Measurements from ENCODE around the gene CFAP97D2.
"Not testable (repeated sequence)": the region's sequence is repeated elsewhere in the genome, so short reads cannot be mapped to it uniquely, and the experiment has no call there.

CFAP97D2 gene

DNA sequence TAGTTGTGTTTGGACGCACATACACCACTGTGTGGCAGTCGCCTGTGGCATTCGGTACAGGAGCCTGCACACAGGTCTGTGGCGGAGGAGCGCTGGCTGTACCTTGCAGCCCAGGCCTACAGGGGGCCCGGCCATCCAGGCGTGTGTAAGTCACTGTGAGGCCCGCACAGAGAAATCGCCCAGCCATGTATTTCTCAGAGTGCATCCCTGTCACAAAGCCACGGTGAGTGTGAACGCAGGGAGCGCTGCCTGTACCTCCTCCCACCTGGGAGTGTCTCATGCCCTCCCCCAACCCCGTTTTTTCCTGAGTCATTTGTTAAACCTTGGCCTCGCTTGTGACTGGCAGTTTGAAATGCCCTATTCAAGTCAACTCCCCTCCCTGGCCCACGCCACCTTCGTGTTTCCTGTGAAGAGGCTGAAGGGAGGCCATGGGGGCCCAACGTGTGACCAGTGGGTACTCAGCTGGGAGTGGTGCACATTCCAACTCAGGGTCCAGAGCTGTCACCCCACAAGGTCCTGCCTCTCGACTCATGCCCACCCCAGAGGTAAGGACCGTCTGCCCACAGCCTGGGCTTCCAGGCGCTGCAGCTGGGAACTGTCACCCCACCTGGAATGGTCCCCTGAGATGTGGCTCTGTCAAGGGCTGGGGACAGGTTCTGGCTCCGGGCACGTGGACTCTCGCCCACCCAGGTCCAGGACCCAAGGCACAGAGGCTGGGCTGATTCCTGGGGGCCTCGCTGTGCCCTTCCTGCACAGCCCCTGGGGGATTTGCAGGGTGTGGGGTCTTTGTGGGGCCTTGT lies 35.1 kb upstream of the CFAP97D2 start:
- DNase-seq = no peak

DNA sequence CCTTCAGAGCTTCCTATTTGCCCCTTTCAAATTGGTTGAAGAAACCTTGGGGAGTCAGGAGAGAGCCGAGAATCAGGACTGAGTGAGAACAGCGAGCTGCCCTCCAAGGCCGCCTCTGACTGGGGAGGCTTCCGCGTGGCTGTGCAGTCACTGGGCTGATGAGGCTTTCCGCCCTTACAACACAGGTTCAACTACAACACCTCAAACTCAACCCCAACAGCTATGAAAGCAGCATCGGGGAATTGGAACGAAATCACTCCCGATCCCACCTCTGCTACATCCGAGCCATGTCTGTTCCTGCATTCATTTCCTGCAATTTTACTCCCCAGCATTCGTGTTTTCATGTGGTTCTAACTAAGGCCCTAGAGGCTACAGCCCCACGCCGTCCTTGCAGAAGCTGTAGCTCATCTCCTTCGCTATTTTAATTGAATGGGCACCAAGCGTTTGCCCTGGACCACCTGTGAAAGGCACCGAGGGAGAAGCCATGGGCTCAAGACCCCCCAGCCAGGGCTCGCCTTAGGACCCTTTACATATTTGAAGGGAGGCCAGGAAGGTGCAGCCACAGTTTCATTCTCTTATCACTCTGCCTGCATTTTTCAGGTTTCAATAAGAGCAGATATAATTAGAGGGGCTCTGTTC lies 34.3 kb upstream of the CFAP97D2 start:
- no peak for DNase-seq

DNA sequence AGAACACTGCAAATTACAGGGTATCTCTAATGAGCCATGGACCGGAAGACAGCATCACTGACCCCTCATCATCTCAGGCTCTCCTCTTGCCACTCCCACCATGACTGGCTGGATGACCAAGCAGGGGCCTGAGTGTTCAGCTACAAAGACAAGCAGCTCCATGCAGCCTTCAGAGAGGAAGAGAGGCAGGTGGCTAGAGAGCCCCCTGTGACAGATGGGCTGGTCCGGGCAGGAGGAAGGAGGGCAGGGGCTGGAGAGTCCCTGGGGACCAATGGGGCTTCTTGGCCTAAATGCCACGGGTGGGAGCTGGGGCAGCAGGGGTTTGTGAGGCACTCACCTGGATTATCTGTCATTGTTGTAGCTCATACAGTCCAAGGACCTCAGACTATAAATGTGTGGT lies 33.8 kb upstream of the CFAP97D2 start:
- DNase-seq = no peak

DNA sequence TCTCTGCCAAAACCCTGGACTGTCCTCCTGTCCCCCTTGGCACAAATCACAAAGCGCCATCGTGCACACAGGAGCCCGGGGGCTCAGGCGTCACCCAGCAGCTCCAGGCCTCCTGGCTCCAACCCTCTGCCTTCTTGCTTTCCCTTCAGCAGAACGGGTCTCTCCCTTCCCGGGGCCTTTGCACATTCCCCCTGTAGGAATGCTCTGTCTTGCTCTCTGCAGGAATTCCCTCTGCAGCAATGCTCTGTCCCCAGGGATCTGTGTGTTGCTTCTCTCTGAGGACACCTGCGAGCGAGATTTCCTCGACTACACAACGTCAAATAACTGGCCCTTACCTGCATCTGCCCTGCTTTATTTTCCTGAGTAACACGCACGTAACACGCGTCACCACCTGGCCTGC lies 33.3 kb upstream of the CFAP97D2 start:
- DNase-seq = no peak

DNA sequence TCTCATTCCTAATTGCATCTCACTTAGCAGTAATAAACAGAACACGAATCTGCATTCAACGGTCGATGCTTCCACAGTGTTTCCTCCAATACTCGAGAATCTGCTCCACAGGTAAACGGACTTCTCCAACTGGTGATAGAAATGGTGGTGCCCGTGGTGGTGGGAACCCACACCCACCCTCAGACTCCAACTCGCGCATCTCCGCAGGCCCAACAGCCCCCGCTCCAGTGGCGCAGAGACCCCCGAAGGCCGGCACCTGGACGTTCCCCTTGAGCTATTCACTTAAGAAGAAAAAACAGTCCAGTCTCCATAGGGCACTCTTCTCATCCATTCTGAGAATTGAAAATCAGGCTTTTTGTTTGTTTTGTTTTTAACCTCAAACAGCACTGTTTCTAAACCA lies 32.9 kb upstream of the CFAP97D2 start:
- no peak for DNase-seq

DNA sequence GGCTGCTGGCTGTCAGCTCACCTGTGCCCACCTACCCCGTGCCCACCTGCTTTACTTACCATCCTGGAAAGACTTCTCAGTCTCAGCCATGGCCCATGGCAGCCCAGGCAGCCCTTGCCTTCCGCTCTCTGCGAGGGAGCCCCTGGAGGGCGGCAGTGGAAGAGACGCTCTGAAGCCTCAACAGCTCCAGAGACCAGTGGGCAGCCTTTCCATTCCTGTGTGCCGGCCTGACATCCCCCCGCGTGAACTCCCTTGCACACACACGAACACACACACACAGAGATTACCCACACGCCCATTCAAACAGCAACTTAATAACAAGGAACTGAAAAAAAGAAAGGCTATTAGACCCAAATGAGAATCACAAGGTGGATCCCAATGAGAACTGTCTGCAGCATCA lies 32.4 kb upstream of the CFAP97D2 start:
- DNase-seq = no peak

DNA sequence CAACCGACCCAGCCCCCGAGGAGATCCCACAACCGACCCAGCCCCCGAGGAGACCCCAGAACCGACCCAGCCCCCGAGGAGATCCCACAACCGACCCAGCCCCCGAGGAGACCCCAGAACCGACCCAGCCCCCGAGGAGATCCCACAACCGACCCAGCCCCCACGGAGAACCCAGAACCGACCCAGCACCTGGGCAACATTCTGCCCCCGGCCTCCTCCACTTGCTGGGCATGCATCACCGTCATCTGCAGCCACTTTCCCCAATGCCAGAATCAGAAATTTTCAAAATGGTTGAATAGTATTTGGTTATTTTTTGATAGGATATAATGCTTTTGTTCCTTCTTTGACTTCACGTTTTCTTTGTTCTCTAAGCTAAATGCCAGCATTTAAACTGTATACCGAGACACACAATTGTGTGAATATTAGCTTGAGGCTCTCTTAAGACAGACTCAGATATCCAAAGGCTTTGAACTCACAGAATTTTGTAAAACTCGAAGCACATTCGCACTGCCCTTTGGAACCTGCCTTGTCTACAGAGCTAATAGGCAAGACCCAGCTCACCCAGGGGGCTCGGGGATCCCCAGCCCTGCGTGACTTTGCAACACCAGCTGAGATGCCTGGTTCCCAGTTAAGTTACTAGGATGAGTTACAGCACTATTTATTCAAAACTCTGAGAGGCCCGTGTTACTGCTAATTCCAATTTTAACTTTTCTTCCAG lies 31.1 kb upstream of the CFAP97D2 start:
- no peak for DNase-seq

DNA sequence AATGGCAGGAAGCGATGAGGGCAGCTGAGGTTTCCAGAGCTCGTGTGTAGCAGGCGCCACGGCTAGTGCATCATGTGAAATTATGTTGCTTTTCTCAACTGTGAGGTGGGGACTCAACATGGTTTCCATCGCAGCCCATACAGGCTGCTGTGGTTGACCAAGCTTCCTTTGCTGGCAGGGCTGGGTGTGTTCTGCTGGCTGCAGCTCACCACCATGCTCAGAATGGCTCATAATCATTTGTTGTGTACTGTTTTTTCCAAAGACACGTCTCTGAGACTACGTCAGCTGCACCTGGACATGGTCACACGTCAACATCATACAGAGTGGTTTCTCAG lies 30.6 kb upstream of the CFAP97D2 start:
- DNase-seq = no peak

DNA sequence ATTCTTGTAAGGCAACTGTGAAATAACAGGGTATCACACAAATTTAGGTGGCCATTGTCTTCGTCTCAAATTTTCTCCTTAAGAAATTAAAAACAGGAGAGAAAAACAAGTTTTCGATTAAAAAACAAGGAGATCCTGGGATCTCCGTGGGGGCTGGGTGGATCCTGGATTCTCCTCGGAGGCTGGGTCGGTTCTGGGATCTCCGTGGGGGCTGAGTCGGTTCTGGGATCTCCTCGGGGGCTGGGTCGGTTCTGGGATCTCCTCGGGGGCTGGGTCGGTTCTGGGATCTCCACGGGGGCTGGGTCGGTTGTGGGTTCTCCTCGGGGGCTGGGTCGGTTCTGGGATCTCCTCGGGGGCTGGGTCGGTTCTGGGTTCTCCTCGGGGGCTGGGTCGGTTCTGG lies 30.2 kb upstream of the CFAP97D2 start:
- not testable (repeated sequence) for DNase-seq

DNA sequence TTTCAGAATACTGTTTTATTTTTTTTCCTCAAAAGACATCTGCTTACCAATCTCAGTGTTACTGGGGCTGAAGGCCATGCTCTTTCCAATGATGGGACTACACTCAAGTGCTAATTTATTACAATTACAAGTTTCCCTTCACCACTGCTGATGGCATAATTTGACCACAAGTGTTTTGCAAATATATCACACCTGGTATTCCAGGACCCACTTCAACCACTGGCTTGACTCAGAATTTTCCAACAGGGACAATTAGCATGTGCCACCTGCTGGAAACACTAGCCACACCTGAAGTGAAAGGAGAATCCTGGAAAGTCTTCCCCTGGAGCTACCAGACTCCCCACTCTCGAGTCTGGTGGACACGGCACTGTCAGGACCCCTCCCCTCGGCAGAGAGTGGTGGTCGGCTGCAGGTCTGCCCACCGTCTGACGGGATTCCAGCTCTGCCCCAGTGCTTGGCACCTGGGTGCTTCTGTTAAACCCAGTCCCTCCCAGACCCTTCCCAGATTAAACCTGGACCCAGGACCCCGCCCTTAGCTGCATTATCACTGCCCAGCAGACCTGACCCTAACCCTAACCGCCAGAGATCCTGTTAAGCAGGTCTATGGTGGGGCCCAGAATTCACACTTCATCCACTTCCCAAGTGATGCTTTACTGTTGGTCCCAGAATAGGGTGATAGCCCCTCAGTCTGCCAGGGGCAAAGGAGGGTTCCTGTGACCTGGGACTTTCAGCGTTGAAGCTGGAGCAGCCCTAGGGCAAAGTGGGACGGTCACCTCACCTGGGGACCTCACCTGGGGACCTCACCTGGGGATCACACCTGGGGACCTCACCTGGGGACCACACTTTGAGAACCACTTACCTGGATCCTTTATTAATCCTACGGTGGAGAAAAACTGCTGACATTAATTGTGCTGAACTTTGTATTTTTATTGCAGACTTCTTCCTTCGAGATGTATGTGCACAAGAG lies 29.0 kb upstream of the CFAP97D2 start:
- DNase-seq = no peak

DNA sequence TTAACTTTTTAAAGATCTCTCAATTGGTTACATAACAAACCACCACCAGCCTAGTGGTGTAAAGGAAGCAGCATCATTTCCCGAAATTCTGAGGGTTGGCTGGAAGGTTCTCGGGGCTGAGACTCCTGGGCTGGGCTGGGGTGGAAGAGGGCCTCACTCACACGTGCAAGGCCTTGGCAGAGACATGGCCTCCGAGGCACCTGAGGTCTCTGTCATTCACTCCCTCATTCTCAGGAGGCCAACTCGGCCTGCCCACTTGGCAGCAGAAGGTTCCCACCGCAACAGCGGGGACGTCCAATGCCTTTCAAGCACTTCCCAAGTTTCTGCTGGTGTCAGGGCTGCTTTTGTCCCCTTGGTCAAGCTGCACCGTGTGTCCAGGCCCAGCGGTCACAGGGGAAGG lies 28.0 kb upstream of the CFAP97D2 start:
- no peak for DNase-seq

DNA sequence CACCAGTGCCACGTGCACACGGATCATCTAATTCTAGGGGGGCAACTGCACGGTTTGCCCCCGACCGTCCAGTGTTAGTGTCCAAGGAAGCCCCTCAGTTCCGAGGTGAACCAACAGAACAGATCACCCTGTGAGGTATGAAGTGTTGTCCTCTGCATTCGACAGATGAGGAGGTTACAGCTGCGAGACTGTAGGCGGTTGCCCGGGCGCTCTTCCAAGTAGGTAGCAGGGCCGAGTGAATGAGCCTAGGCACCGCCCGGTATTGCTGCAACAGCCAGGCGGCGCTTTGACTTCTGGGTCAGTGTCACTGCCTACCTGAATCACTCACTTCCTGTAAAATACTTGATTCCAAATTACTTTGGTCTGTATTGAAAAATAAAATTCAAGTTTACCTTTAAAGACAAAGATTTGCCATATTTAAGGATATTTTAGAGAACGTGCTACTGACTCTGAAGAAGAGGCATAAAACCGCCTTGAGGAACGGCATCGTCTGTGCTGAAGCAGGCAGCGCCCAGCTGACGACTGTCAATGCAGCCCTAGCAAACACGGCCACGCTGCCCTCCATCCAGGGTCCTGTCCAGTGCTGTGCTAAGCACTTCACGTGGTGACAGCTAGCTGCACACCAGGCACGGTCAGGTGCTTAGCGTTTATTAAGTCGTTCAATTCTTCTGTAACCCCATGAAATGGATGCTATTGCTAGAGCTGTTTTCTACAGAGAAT lies 27.3 kb upstream of the CFAP97D2 start:
- no peak for DNase-seq

DNA sequence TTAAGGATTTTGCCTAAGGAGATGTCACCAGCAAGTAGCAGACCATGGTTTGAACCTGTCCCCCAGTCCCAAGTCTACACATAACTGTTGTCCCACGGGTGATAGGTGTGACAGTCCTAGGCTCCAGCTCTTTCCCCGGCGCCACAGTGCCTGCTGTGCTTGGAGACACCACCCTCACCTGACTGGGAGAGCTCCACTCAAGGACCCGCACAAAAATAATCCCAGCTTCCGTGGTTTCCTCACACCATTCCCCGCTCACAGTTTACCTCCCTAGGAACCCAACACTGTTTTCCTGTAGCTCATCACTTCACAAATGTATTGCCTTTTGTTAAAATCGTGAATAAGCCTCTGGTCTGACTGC lies 26.8 kb upstream of the CFAP97D2 start:
- no peak for DNase-seq

DNA sequence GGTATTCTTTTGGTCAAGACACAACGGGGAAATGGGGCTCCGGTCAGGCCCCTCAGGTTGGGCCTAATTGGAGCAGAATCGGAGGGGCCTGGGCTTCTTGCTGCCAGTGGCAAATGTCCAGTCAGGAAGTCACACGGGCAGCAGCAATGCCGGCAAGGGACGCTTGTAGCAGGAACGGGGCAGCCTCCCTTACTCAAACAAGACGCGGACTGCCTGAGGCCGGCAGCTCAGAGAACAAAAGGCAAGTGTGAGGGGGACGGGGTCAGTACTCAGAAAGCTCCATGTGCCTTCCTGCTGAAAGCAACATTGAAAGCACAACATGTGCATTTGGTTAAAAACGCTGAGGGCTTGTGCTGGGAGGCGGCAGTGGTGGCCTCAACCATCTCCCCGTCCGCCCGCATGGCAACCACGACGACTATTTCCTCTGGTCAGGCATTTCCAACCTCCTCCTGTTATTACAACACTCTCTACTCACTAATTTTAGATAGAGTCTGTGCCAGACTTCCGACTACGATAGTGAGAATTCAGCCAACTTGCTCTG lies 26.2 kb upstream of the CFAP97D2 start:
- peak; percentile 61 for DNase-seq

DNA sequence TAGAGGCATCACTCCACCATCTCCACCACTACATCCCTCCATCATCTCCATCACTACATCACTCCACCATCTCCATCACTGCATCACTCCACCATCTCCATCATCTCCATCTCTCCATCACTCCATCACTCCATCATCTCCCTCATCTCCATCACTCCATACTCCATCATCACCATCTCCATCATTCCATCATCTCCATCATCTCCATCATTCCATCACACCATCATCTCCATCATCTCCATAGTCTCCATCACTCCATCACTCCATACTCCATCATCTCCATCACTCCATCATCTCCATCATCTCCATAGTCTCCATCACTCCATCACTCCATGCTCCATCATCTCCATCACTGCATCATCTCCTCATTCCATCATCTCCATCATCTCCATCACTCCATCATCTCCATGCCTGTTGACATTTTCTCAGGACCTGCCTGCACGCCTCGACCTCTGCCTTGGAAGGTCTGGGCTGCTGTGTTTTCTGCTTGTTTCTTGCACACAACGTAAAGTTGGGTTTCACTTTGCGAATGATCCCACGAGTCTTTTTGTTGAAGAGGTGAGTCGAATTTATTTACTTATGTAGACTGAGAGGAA lies 25.5 kb upstream of the CFAP97D2 start:
- no peak for DNase-seq

DNA sequence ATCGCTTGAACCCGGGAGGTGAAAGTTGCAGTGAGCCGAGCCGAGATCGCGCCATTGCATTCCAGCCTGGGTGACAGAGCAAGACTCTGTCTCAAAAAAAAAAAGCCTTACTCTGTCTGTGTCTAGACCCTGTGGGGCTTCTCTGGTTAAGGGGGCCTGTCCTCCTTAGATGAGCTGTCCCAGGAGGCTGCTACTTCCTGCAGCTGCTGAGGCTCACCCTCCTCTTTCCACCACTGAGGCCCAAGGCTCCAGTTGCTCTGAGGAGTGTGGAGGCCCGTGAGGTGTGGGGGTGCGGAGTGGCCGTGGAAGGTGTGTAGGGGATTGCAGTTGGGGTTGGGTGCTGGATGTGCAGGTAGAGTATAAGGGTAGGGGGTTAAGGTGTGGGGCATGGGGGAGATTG lies 24.6 kb upstream of the CFAP97D2 start:
- DNase-seq = no peak

DNA sequence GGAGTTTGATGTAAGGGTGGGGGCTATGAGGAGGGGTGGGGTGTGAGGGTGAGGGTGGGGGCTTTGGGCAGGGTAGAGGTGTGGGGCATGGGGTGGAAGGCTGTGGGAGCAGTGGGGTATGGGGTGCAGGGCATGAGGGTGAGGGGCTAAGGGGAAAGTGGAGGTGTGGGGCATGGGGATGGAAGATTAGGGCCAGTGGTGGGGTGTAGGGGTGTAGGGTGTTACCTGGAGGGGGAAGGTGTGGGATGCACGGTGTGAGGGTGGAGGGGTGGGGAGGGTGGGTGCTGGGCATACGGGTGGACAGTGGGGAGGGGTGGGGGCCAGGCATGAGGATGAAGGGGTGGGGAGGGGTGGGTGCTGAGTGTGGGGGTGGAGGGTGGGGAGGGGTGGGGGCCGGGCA lies 23.7 kb upstream of the CFAP97D2 start:
- DNase-seq = no peak

DNA sequence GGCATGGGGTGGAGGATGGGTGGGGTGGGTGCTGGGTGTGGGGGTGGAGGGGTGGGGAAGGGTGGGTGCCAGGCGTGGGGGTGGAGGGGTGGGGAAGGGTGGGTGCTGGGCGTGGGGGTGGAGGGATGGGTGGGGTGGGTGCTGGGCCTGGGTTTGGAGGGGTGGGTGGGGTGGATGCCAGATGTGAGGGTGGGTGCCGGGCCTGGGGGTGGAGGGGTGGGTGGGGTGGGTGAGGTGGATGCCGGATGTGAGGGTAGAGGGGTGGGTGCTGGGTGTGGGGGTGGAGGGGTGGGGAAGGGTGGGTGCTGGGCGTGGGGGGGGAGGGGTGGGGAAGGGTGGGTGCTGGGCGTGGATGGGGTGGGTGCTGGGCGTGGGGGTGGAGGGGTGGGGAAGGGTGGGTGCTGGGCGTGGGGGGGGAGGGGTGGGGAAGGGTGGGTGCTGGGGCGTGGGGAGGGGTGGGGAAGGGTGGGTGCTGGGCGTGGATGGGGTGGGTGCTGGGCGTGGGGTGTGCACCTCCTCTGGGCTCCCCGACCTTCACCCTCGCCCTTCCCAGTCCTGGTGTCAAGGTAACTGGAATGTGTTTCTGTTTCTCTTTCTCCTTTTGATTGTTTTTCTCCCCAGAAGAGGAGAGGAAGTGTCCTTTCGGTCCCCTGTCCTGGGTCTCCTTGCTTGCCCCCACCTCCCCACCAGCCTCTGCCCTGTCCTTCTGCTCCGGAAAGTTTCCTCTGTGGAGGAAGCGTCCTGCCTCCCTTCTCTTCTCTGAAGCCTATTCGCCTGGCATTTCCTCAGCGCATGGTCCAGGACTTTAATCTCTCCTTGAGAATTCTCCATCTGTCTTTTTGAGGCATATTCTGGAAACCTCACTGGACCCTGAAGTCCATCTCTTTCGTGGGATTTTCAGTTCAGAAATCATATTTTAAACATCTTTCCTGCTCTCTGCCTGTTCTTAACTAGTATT lies 22.9 kb upstream of the CFAP97D2 start:
- DNase-seq = no peak

DNA sequence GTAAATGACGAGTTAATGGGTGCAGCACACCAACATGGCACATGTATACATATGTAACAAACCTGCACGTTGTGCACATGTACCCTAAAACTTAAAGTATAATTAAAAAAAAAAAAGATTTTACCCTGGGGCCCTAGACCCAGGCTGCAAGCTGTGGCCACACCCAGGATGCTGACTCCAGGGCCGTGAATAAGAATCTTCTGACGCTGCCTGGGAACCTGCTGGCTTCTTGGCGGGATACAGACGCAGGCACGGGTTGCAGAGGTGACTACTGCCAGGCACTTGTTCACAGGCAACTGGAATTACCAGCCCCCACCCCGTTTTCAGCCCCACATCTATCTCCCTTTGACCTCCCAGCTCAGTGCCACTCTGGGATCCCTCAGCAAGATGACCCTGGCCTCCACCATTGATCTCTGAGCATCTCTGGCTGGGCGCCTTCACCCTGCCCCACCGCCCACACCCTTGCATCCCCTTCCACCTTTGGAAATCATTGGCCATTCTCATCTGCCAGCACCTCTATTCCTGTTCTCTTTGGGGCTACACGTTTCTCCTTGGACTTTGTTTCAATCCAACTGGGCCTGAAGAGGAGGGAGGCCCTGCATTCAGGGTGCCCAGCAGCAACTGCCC lies 21.1 kb upstream of the CFAP97D2 start:
- no peak for DNase-seq

Measured in fibroblast of skin of abdomen (primary cell).